Ectodermal cell (in vitro differentiated cells): Measurements from ENCODE around the gene ABCD1.

Experiments used
- H3K27ac ChIP-seq: 2 replicates; pipeline ENCODE4 v1.7.0; 2013; ENCODE audit warnings: mild to moderate bottlenecking, low read depth, low read length; ENCODE audit not compliant: insufficient read depth, poor library complexity, severe bottlenecking
- H3K27me3 ChIP-seq: 2 replicates; pipeline ENCODE4 v1.7.0; 2013; ENCODE audit warnings: mild to moderate bottlenecking, low read length; ENCODE audit not compliant: insufficient read depth, control insufficient read depth, poor library complexity, severe bottlenecking
- H3K36me3 ChIP-seq: one replicate; pipeline ENCODE4 v1.7.0; 2013; ENCODE audit warnings: low read length; ENCODE audit not compliant: control insufficient read depth, insufficient read depth
- H3K4me1 ChIP-seq: one replicate; pipeline ENCODE4 v1.7.0; 2013; ENCODE audit warnings: low read length; ENCODE audit not compliant: control insufficient read depth, insufficient read depth
- H3K4me3 ChIP-seq: 2 replicates; pipeline ENCODE4 v1.7.0; 2013; ENCODE audit warnings: low read depth, low read length, control low read depth; ENCODE audit not compliant: insufficient read depth
- H3K9me3 ChIP-seq: 2 replicates; pipeline ENCODE4 v1.7.0; 2013; ENCODE audit warnings: mild to moderate bottlenecking, low read length, moderate library complexity; ENCODE audit not compliant: control insufficient read depth
- WGBS, 2 experiments: methylation state at CpG; one replicate each; pipeline ENCODE4 v1.1.7; 2013; ENCODE audit warnings: missing lambda C conversion rate in 2 of 2; 5-methylcytosine and 5-hydroxymethylcytosine counted together

Gene ABCD1

GRCh38 chrX:153774576-153775292 is 50.1 kb downstream of the ABCD1 start:
- no peak overlapping the region for H3K4me3 ChIP-seq
- H3K27me3 ChIP-seq = no peaks in the 10 kb centered on the region
- WGBS, 2 experiments = 92 to 96% methylated on average over 34 to 37 of the region's 37 CpGs
- no peaks in the 10 kb centered on the region for H3K9me3 ChIP-seq
- no peaks in the 10 kb centered on the region for H3K36me3 ChIP-seq
- peaks cover 2% of the 10 kb centered on the region for H3K4me1 ChIP-seq
- no peak overlapping the region for H3K27ac ChIP-seq

DNA sequence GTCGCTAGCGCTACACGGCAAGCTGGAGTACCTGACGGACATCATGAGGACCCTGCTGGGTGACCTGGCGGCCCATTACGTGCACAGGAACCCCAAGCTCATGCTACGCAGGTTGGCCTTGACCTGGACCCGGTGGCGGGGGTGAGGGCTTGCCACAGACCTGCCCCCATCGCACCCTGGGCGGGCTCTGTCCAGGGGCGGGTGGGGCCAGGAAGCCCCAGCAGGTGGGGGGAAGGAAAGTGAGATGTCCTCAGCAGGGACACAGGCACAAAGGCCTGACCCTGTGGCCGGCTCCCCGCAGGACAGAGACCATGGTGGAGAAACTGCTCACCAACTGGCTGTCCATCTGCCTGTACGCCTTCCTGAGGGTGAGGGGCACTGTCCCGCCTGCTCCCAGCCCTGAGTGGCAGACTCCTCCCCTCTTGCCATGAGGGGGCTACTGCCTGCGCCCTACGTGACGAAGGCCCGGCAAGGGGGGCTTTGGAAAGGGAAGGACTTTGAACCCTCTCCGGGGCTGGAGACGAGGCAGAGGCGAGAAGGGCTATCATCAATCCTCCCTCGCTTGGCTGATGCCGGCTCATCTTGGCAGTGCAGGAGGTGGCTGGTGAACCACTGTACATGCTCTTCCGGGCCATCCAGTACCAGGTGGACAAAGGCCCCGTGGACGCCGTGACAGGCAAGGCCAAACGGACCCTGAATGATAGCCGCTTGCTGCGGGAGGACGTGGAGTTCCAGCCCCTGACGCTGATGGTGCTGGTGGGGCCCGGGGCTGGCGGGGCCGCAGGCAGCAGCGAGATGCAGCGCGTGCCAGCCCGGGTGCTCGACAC is 50.9 kb downstream of the ABCD1 start:
- H3K4me1 ChIP-seq = peaks cover 2% of the 10 kb centered on the region
- no peaks in the 10 kb centered on the region for H3K9me3 ChIP-seq
- no peaks in the 10 kb centered on the region for H3K36me3 ChIP-seq
- H3K27me3 ChIP-seq = no peaks in the 10 kb centered on the region
- H3K27ac ChIP-seq = no peak overlapping the region
- WGBS, 2 experiments = 95 to 96% methylated on average over 42 of the region's 42 CpGs
- H3K4me3 ChIP-seq = no peak overlapping the region

DNA sequence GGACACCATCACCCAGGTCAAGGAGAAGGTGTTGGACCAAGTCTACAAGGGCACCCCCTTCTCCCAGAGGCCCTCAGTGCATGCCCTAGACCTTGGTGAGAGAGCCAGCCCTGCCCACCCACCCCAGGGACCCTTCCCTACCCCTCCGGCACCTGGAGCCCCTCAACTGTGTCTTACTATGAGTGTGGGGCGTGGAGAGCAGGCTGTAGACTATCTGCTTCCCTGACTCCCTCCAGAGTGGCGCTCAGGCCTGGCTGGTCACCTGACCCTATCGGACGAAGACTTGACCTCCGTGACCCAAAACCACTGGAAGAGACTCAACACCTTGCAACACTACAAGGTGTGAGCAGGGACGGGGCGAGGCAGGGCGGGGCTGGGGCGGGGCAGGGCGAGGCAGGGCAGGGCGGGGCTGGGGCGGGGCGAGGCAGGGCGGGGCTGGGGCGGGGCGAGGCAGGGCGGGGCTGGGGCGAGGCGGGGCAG is 51.5 kb downstream of the ABCD1 start:
- no peak overlapping the region for H3K4me3 ChIP-seq
- no peaks in the 10 kb centered on the region for H3K27me3 ChIP-seq
- no peaks in the 10 kb centered on the region for H3K9me3 ChIP-seq
- H3K27ac ChIP-seq = no peak overlapping the region
- WGBS, 2 experiments = 98% methylated on average over 4 to 16 of the region's 20 CpGs
- H3K36me3 ChIP-seq = no peaks in the 10 kb centered on the region
- H3K4me1 ChIP-seq = peaks cover 2% of the 10 kb centered on the region

- WGBS, 2 experiments = 94 to 96% methylated on average over 13 to 15 of the region's 22 CpGs
- H3K27me3 ChIP-seq = no peaks in the 10 kb centered on the region
- no peaks in the 10 kb centered on the region for H3K36me3 ChIP-seq
- no peaks in the 10 kb centered on the region for H3K9me3 ChIP-seq
- H3K27ac ChIP-seq = no peak overlapping the region
- peaks cover 2% of the 10 kb centered on the region for H3K4me1 ChIP-seq
- H3K4me3 ChIP-seq = no peak overlapping the region
These were observed 52.0 kb downstream of the ABCD1 start for GRCh38 chrX:153776611-153777045.

DNA sequence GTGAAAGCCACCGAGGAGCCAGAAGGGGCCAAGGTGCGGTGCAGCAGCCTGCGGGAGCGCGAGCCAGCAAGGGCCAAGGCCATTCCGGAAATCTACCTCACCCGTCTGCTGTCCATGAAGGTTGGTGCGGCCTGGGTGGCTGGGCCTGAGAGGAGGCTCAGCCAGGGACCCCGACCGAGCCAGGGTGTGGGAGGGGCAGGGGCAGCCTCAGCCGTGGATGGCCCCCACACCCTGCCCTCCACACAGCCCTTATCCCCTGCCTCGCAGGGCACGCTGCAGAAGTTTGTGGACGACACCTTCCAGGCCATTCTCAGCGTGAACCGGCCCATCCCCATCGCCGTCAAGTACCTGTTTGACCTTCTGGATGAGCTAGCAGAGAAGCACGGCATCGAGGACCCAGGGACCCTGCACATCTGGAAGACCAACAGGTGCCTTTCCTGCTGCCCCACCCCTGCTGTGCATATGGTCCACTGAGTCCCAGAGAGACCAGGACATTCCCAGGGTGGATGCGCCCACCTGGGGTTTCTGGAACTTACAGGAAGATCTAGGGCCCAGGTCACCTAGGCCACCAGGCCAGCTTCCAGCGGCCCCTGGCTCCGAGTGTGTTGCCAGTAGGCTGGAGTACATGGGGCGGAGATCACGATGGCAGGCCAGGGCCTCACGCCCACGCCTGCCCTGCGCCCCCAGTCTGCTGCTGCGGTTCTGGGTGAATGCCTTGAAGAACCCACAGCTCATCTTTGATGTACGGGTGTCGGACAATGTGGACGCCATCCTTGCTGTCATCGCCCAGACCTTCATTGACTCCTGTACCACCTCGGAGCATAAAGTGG is 52.8 kb downstream of the ABCD1 start:
- WGBS, 2 experiments = 93 to 95% methylated on average over 34 of the region's 34 CpGs
- no peaks in the 10 kb centered on the region for H3K9me3 ChIP-seq
- H3K27me3 ChIP-seq = no peaks in the 10 kb centered on the region
- peaks cover 2% of the 10 kb centered on the region for H3K4me1 ChIP-seq
- no peak overlapping the region for H3K27ac ChIP-seq
- H3K4me3 ChIP-seq = no peak overlapping the region
- H3K36me3 ChIP-seq = no peaks in the 10 kb centered on the region

- Histone ChIP-seq H3K27me3 (no peaks in the 10 kb centered on the region), H3K4me3 (no peak overlapping the region), H3K27ac (no peak overlapping the region), H3K9me3 (no peaks in the 10 kb centered on the region), H3K4me1 (peaks cover 2% of the 10 kb centered on the region), H3K36me3 (no peaks in the 10 kb centered on the region)
- 89 to 91% methylated on average over 17 of the region's 17 CpGs for WGBS, 2 experiments
These were observed 53.5 kb downstream of the ABCD1 start for GRCh38 chrX:153778181-153778580.

DNA sequence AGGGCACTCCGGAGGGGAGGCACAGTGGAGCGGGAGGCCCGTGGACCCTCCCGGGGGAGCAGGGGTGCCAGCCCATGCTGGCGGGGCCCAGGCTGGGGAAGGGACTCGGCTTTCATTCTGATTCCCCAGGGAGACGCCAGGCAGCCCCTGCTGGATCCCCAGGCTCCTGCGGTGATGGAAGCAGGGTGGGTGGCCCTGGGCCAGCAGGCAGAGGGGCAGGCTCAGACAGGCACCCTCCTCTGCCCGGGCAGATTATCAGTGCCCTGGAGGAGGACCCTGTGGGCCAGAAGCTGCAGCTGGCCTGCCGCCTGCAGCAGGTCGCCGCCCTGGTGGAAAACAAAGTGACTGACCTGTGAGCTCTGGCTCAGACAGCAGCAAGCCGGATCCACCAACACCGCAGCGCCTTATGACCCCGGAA is 54.0 kb downstream of the ABCD1 start:
- Histone ChIP-seq H3K27ac (no peak overlapping the region), H3K36me3 (no peaks in the 10 kb centered on the region), H3K4me3 (no peak overlapping the region), H3K9me3 (no peaks in the 10 kb centered on the region), H3K27me3 (no peaks in the 10 kb centered on the region), H3K4me1 (peaks cover 2% of the 10 kb centered on the region)
- WGBS, 2 experiments = 93 to 94% methylated on average over 16 of the region's 16 CpGs

DNA sequence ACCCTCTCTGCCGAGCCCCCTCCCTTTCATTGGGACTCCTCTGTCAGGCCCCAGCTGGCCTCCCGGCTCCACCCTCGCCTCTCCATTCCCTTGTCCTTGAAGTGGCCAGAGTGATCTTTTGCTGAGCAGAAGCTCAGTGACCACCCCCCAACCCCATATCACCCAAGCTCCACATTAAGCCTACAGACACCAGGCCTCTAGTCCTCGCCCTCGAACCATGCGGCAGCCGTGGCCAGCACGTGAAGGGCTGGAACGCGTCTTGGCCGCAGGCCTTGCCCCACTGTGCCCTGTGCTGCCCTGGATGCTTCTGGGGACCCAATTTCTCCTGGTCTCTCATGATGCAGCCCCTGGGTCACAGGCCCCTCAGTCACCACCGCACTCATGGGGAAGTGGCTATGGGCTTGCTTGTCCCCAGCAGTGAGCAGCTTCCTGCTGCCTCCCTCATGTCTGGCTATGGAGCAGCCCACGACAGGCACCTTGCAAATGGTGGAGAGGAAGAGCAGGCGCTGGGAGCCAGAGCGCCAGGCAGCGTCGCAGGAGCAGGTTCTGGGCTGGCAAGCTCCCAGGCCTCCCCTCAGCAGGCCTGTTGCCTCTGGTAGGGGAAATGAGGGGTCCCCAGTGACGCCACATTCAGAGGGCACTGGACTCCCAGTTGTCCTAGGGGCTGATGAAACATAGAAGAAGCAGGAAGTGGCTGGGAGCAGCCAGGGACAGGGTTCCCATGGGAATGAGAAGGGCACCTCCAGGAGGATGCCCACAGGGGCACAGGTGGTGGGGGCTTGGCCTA is 55.4 kb downstream of the ABCD1 start:
- Histone ChIP-seq H3K4me3 (no peak overlapping the region), H3K9me3 (no peaks in the 10 kb centered on the region), H3K27me3 (no peaks in the 10 kb centered on the region), H3K36me3 (no peaks in the 10 kb centered on the region), H3K4me1 (peaks cover 2% of the 10 kb centered on the region), H3K27ac (no peak overlapping the region)
- WGBS, 2 experiments = 90 to 92% methylated on average over 18 of the region's 18 CpGs

DNA sequence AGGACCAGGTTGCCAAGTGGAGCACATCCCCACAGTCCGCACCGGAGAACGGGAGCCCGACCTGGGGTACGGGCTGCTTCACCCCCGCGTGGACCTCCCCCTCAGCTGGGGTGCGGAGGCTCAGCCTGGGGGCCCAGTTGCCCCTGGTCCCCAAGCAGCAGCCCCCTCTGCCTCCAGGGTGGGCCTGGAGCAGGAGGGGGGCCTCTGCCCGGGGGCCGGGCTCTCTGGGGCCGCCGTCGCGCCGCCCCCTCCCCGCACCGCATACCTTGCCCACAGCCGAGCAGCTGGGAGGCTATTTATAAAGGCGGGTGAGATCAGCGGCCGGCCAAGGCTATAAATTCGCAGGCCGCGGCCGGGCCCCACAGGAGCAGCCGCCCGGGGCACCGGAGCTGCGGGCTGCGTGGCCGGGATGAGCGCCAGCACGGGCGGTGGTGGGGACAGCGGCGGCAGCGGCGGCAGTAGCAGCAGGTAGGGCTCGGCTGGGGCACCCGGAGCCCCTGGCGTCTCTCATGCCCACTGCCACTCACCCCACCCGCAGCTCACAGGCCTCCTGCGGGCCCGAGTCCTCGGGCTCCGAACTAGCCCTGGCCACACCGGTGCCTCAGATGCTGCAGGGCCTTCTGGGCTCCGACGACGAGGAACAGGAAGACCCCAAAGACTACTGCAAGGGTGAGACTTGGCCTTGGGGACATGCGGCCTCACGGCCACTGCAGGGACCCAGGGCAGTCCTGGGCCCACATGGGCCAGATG is 56.2 kb downstream of the ABCD1 start, which contains the start of gene SRPK3:
SRPK3 (plus strand) TSS at position 364 of the 750 bp plus-strand sequence; CDS start at position 410, 46 bp downstream.
- H3K4me3 ChIP-seq = no peak within 1 kb of the TSS
- H3K27me3 ChIP-seq = no peaks in the 10 kb centered on the region
- H3K9me3 ChIP-seq = no peaks in the 10 kb centered on the region
- peaks cover 2% of the 10 kb centered on the region for H3K4me1 ChIP-seq
- no peaks in the 10 kb centered on the region for H3K36me3 ChIP-seq
- WGBS, 2 experiments = 93% methylated on average over 52 of the region's 52 CpGs
- H3K27ac ChIP-seq = no peak within 1 kb of the TSS
